Measurements from ENCODE around the gene FCN3. TPM values are rescaled to one million over a fixed set of nuclear protein-coding genes. Genes with fewer than 3 reads are reported as not detected.

Gene FCN3
- total RNA-seq, 1 experiment from 2014 or later = not detected

DNA sequence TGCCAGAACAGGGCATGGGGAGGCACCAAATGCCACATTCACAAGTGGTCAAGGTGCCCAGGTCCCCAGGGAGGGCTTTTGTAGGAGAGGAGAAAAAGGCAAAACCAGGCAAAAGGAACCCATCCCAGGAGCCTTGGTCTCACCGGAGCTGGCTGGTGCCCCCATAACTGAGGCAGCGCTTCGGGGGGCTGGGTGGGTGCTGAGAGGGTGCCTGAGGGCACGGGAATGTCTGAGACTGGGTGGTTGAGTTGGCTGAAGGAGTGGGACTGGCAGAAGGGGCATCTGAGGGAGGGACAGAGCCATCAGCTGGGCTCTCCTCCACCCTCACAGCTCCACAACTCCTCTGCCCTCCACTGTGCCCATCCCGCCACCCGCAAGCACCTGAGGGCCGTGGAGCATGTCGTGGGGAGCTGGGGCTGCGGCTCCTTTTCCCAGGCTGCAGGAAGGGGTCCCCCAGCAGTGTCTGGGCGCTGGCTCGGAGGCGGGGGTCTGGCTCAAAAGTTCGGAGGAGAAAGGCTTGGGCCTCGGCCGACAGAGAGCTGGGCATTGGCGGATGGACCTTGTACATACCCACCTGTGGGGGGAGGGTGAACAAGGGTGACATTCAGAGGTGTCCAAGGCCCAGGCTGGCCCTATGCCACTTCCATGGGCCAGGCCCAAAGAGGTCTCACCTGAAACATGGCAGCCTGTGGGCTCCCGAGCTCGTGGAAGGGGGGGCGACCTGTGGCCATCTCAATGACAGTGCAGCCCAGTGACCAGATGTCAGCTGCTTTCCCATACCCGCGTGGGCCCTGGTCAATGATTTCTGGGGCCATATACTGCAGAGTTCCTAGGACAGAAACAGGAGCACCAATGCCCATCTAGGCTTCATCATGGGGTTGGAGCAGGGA is 16.3 kb downstream of the FCN3 start:
- no peak for DNase-seq (ENCODE audit: low read depth)

DNA sequence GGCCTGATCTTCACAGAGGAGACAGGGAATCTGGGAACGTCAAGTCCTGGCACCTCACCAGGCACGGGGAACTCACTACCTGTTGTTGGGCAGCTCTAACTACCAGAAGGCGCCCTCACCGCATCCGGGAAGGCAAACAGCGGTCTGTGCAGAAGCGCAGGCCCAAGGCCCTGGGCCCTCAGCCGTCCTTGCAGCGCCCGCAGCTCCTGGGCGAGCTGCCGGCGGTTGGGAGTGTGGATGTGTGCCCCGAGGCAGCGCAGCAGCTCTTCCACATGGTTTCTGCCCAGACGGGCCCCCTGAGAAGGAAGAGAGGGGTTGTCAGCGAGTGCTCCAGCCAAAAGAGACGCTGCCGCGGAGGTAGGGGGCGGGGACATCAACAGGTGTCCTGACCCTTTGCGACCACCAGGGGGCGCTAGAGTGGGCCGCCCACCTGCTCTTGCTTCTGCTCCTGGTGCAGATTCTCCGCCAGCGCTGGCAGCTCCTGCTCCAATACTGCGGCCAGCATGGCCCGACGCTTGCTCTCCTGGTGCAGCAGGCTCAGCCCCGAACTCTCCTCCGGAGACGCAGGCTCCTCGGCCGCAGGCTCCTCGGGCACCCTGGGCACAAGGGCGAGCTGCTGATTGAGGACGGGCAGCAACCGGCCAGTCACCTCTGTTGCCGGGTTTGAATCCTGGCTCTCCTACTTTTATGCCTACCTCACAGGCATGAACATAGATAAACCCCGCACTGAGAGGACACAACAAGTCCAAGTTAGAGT is 17.2 kb downstream of the FCN3 start:
- DNase-seq (ENCODE audit: low read depth) = peak; percentile 27

GRCh38 chr1:27356619-27357280 is 17.9 kb downstream of the FCN3 start:
- no peak for DNase-seq (ENCODE audit: low read depth)

DNA sequence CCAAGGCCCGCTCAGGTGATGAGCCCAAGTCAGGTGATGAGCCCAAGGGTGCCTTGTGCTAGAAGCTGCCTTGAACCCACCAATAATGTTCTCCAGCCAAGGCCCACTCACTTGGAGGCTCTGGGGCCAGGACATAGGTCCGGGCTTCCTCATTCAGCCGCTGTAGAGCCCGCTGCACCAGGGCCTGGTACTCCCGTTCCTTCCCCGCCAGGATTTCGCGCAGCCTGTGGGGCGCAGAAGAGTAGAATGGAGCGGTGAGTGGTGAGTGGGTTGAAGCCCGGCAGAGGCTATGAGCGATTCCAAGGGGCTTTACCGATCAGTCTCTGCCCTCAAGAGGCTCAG is 18.4 kb downstream of the FCN3 start:
- DNase-seq (ENCODE audit: low read depth) = no peak

DNA sequence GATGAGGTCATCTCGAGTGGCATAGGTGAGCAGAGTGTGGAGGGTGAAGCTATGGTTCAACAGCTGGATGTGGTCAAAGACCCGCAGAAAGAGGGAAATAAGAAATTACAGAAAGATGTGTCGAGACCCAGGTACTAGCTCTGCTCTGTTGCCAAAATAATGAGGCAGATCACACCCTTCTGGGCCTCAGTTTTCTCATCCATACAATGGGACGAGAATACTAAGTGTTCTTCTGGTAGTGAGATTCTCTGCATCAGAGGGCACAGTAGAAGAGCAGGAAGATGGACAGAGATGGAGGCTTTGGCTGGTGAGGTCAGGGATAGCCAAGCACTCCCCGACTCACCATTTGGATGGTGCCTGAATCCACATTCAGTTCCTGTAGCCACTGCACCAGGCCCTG is 18.9 kb downstream of the FCN3 start:
- no peak for DNase-seq (ENCODE audit: low read depth)

DNA sequence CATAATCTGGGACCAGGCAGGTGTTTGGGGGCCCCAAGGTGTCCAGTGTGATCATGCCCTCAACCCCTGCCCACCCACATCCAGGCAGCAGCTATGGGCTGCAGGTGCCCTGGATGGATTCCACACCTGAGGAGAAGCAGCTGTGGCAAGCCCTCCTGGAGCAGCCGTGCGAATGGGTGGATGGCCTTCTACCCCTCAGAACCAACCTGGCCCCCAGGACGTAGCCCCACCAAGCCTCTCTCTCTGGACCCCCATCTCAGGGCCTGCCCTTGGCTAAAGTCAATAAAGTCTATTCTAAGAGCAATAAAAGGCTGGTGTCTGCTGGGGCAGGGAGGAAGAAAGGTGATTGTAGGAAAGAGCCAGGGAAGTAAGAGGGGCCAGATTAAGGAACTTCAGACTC is 21.0 kb downstream of the FCN3 start:
- DNase-seq (ENCODE audit: low read depth) = no peak

DNA sequence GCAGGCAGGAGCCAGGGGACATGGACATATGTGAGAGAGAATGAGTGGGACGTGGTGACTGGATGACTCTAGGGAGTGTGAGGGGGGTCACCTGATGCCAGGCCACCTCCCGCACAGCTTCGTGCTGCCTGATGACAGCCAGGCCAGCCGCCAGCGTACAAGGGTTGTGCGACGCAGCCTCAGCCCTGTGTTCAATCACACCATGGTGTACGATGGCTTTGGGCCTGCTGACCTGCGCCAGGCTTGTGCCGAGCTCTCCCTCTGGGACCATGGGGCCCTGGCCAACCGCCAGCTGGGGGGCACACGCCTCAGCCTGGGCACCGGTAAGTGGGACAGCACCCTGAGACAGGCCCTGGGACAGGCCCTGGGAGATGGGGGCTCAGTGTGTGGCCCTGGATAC is 21.5 kb downstream of the FCN3 start:
- DNase-seq (ENCODE audit: low read depth) = no peak

- DNase-seq (ENCODE audit: low read depth) = no peak
Observed at GRCh38 chr1:27351541-27352107, 23.0 kb downstream of the FCN3 start.

GRCh38 chr1:27350663-27351540 is 23.7 kb downstream of the FCN3 start:
- no peak for DNase-seq (ENCODE audit: low read depth)

DNA sequence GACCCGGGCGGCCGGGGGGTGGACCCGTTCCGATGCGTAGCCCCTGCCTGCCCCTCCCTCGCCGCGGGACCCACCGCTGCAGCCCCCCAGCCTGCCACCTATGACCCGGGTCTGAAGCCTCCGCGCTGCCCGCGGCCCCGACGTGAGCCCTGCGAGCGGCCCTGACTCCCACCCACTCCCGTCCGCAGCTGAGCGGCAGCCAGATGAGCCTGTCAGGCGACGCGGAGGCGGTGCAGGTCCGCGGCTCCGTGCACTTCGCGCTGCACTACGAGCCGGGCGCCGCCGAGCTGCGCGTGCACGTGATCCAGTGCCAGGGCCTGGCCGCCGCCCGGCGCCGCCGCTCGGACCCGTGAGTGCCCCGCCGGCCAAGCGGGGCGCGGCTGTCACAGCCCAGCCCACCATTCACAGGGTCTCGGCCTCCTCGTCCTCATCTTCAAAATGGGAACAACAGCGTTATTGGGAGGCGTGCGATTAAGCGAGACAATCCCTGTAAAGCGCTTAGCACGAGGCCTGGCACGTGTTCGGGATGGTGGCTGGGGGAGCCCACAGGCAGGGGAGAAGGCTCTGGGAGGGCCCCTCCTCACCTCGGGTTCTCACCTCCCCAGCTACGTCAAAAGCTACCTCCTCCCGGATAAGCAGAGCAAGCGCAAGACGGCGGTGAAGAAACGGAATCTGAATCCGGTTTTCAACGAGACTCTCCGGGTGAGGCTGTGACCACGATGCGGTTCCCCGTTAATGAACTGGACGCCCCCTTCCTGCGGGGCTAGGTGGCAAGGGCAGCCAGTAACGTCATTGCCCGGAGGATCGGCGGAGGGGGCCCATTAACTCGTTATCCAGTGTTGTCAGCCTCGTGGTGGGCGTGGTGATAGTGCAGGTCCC is 24.6 kb downstream of the FCN3 start:
- peak; percentile 69 for DNase-seq (ENCODE audit: low read depth)

DNA sequence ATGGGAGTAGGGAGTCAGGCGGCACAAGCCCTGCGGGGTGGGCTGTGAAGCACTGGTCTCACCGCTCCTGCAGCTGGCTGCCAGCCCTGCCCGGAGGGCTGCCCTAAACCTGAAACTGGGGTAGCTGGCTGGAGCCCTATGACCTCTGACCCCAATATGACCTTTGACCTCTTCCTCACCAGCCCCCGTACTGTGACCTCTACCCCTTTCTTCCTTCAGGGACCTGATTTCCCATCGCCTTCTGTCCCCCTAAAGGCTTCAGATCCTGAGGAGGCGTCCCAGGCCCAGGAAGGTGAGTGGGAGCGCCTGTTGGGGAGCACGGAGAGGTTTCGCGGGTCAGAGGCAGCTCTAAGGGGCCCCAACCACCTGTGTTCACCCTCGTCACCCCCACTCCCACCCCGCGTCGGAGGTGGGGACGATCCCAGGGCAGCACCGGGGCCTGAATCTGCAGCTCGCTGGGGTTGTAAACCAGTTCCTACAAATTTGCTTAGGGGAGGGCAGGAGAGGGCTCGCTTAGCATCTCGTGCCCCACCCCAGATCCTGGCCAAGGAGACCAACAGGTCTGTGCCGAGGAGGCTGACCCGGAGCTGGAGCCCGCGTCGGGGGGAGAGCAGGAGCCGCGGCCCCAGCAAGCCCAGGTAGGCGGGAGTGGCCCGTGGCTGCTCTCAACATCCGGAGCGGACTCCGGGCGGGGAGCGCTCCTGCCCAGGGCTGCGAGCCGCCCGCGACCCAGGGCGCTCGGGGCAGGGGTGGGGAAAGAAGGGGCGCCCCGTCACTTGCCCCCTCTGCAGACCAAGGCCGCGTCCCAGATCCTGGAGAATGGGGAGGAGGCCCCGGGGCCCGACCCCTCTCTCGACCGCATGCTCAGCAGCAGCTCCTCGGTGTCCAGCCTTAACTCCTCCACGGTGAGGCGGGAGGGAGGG is 25.5 kb downstream of the FCN3 start:
- DNase-seq (ENCODE audit: low read depth) = peak; percentile 33

- peak; percentile 15 for DNase-seq (ENCODE audit: low read depth)
Observed at GRCh38 chr1:27346991-27347624, 27.5 kb downstream of the FCN3 start.

GRCh38 chr1:27346357-27346756 is 28.3 kb downstream of the FCN3 start:
- no peak for DNase-seq (ENCODE audit: low read depth)

GRCh38 chr1:27345272-27345671 is 29.4 kb downstream of the FCN3 start:
- DNase-seq (ENCODE audit: low read depth) = no peak

DNA sequence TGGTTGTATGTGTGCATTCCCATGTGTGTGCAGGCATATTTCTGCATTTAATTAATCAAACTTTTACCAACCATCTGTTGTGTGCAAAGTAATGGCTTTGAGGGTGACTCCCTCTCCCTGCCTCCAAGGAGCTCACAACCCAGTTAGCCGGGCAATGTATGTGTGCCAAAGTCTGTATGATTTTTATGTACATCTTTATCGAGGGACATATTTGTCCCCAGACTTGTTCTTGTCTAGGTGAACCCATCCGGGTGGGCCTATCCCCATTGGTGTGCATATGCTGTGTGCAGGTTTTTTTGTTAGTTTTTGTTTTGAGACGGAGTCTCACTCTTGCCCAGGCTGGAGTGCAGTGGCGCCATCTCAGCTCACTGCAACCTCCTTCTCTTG is 31.0 kb downstream of the FCN3 start:
- no peak for DNase-seq (ENCODE audit: low read depth)

GRCh38 chr1:27342778-27343638 is 31.6 kb downstream of the FCN3 start:
- DNase-seq (ENCODE audit: low read depth) = no peak

DNA sequence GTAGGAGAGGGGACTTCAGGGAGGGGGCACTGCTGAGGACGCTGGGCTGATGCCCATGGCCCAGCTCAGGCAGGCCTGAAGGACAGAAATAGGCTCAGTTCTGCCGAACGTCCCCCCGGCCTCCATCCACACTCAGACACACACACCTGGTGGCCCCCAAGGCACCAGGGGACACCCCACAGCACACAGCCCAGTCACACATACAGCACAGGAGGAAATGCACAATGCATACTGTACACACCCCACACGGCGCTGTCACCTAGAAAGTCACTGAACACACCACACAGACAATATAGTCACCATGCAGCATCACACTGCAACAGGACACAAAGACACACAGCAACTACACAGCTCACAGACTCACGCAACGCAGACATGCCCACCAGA is 32.2 kb downstream of the FCN3 start:
- no peak for DNase-seq (ENCODE audit: low read depth)

Data from RPMI7951 (cell line).